Glomerular endothelial cell (primary cell): ENCODE data around the gene PTPRF. TPM values are rescaled to one million over a fixed set of nuclear protein-coding genes. Genes with fewer than 3 reads are reported as not detected.
"Not testable (repeated sequence)": the region's sequence is repeated elsewhere in the genome, so short reads cannot be mapped to it uniquely, and the experiment has no call there.

Experiments
- DNase-seq: peaks from one replicate; pipeline ENCODE4 v3.0.0-alpha.2; 2011; ENCODE audit warnings: low read depth, low spot score; ENCODE audit errors: extremely low read depth
- total RNA-seq: library from RNA; depleted of rRNA; stranded (reverse); fragments of >200 nt; gene quantifications from 2 replicates; pipeline ENCODE4 v1.2.3, GENCODE V29; 2015

PTPRF gene
- total RNA-seq, 1 donor from 2014 or later: 345 TPM

DNA sequence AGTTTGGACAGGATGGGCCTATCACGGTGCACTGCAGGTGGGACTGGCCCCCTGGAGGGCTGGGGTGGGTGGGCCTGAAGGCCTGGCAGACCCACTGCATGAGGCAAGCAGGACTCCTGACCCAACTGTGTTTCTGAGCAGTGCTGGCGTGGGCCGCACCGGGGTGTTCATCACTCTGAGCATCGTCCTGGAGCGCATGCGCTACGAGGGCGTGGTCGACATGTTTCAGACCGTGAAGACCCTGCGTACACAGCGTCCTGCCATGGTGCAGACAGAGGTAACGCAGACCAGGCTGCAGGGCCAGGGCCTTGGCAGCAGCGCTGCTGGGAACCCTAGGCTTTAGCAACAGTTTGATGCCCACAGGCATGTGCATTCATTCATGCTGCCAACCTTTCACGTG, 90.3 kb downstream of the PTPRF start:
- no peak for DNase-seq

- DNase-seq: no peak
Observed at GRCh38 chr1:43621386-43621785, 90.7 kb downstream of the PTPRF start.

DNA sequence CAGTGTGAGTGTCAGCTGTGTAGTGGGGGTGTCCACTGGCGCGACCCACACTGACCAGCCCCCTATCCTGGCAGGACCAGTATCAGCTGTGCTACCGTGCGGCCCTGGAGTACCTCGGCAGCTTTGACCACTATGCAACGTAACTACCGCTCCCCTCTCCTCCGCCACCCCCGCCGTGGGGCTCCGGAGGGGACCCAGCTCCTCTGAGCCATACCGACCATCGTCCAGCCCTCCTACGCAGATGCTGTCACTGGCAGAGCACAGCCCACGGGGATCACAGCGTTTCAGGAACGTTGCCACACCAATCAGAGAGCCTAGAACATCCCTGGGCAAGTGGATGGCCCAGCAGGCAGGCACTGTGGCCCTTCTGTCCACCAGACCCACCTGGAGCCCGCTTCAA, 91.2 kb downstream of the PTPRF start:
- no peak for DNase-seq

DNA sequence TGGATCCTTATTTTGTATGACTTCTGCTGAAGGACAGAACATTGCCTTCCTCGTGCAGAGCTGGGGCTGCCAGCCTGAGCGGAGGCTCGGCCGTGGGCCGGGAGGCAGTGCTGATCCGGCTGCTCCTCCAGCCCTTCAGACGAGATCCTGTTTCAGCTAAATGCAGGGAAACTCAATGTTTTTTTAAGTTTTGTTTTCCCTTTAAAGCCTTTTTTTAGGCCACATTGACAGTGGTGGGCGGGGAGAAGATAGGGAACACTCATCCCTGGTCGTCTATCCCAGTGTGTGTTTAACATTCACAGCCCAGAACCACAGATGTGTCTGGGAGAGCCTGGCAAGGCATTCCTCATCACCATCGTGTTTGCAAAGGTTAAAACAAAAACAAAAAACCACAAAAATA, 91.8 kb downstream of the PTPRF start:
- DNase-seq: no peak

DNA sequence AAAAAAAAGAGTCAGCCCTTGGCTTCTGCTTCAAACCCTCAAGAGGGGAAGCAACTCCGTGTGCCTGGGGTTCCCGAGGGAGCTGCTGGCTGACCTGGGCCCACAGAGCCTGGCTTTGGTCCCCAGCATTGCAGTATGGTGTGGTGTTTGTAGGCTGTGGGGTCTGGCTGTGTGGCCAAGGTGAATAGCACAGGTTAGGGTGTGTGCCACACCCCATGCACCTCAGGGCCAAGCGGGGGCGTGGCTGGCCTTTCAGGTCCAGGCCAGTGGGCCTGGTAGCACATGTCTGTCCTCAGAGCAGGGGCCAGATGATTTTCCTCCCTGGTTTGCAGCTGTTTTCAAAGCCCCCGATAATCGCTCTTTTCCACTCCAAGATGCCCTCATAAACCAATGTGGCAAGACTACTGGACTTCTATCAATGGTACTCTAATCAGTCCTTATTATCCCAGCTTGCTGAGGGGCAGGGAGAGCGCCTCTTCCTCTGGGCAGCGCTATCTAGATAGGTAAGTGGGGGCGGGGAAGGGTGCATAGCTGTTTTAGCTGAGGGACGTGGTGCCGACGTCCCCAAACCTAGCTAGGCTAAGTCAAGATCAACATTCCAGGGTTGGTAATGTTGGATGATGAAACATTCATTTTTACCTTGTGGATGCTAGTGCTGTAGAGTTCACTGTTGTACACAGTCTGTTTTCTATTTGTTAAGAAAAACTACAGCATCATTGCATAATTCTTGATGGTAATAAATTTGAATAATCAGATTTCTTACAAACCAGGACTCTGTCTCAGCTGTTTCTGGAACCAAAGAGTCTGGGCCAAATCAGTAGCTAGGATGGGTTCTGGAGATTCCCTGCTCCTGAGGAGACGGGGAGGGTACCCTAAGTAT, 92.5 kb downstream of the PTPRF start:
- DNase-seq: no peak

GRCh38 chr1:43625063-43625780, 94.5 kb downstream of the PTPRF start:
- no peak for DNase-seq

DNA sequence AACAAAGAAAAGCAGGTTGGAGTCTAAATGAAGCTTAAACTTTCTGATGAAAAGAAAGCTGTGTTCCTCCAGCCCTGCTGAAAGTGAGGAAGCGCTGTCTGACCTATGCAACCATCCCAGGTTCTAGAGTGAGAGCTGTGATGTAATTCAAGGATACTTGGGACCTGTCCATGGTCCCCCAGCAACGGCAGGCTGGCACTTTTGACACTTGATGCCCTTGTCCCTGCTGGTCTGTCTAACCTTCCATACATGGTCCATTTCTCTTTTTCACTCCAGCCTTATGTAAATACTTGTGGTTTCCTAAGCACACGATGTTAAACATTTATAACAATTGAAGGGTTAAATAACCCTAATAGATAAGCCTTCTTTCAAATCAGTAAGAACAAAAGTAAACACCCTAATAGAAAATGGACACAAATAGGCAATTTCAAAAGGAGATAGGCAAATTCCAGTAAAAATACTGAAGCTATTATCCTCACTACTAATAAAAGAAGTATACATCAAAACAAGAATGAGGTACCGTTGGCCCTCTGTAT, 101.5 kb downstream of the PTPRF start:
- DNase-seq: no peak

- no peak for DNase-seq
Observed at GRCh38 chr1:43634721-43635120, 104.0 kb downstream of the PTPRF start.

DNA sequence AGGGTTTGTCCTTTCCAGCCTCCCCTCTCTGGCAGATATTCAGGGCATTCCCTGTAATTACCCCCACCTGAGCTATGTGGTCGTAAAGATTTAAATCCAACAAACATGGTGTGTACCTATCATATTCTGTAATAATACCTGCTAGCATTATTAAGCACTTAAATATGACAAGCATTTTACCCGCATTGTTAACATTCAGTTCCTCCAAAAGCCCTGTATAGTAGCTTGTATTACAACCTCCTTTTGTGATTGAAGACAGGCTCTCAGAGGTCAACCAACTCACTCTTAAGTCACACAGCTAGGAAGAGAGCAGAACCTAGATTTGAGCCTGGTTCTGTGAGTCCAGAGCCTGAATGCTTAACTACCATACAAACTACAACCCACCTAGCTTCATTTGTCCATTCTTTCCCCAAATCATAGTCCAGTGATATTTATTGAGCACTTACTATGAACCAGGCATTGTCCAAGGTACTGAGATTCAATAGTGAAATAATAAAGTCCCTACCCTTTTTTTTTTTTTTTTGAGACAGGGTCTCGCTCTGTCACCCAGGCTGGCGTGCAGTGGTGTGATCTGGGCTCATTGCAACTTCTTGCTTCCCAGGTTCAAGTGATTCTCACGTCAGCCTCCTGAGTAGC, 105.4 kb downstream of the PTPRF start:
- DNase-seq: no peak

- DNase-seq: no peak
Observed at GRCh38 chr1:43637267-43637666, 106.6 kb downstream of the PTPRF start.

DNA sequence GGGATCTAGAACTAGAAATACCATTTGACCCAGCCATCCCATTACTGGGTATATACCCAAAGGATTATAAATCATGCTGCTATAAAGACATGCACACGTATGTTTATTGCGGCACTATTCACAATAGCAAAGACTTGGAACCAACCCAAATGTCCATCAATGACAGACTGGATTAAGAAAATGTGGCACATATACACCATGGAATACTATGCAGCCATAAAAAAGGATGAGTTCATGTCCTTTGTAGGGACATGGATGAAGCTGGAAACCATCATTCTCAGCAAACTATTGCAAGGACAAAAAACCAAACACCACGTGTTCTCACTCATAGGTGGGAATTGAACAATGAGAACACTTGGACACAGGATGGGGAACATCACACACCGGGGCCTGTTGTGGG, 107.7 kb downstream of the PTPRF start:
- not testable (repeated sequence) for DNase-seq

DNA sequence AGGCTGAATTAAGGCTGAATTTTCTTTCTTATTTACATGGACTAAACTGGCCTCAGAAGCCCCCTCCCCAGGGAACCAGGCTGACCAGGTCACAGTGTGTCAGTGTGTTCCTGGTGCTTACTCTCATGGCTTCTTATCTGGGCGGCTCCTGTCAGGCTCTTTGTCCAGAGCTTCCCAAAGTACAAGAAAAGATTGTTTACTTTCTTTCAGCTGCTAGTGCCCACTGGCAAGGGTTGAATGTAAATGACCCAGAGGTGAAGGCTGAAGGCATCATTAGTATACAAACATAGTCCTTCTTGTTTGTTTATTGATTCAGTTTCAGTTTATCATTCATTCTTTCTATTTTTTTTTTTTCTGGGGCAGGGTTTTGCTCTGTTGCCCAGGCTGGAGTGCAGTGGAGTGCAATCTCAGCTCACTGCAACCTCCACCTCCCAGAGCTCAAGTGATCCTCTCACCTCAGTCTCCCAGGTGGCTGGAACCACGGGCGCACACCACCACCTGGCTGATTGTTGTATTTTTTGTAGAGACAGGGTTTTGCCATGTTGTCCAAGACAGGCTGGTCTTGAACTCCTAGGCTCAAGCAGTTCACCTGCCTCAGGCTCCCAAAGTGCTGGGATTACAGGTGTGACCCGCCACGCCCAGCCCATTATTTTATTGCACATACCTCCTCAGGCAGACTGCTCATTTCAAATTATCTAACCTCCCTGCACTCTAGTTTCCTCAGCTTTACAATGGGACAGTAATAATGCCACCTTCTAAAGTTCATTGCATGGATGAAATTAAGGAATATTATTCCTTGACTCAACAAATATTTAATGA, 109.5 kb downstream of the PTPRF start:
- no peak for DNase-seq

DNA sequence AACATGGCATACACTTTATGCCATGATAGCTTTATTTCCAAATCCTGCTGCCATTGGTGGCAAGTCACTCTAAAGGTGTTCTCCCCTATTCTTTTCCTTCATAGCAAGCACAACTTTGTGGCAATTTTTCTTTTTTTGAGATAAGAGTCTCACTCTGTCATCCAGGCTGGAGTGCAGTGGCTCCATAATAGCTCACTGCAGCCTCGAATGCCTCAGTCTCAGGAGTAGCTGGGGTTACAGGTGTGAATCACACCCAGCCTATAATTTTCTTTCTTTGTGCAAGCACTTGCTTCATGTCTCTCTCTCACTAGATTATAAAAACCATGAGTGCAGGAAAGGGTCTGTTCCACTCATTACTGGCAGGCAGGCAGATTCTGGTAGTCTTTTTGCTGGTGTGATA, 113.9 kb downstream of the PTPRF start:
- no peak for DNase-seq

DNA sequence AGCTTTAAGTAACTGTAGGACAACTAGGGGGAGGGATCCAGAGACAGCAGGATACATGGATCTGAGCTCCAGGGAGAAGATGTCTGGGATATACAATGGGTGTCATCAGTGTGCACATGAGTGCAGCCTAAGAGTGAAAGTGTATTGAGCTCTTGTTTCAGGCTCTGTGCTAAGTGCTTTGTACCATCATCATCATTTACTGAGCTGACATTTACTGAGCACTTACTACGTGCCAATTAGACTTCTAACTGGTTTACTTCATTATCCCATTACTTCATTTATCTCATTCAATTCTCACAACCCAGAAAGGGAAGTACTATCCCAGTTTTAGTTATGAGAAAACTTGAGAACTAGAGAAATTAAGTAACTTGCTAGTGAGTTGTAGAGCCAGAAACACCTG, 114.8 kb downstream of the PTPRF start:
- no peak for DNase-seq

GRCh38 chr1:43647331-43647730, 116.6 kb downstream of the PTPRF start:
- DNase-seq: not testable (repeated sequence)

GRCh38 chr1:43648221-43648847, 117.7 kb downstream of the PTPRF start:
- DNase-seq: no peak

- no peak for DNase-seq
Observed at GRCh38 chr1:43648876-43649477, 118.3 kb downstream of the PTPRF start.

GRCh38 chr1:43650310-43651085, 119.8 kb downstream of the PTPRF start:
- DNase-seq: peak; percentile 94

DNA sequence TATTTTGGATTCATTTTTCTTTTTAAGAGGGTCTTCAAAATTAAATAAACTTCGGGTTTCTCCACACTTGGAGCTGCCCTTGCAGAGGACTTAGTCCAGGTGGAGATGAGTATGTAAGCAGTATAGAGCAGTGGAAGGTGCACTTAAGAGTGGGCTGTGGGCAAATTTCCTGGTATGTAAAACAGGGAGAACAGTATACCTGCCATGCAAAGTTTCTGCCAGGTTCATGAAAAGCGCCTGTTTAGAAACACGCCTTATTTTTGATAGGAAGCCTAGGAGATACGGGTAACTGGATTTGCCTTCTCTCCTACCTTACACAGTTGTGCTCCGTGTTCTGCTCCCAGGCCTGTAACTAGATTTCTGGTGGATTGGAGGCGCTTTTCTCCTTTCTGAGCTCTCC, 120.5 kb downstream of the PTPRF start:
- no peak for DNase-seq
